HG03108 (cell line): Measurements from ENCODE around the gene C3orf18.

ENCODE experiments used
- ATAC-seq: cut with Tn5 transposase; IDR thresholded peaks from one replicate; pipeline ENCODE4 v1.9.1; 2021; ENCODE audit warnings: moderate library complexity; ENCODE audit not compliant: unreplicated experiment

Gene C3orf18

DNA sequence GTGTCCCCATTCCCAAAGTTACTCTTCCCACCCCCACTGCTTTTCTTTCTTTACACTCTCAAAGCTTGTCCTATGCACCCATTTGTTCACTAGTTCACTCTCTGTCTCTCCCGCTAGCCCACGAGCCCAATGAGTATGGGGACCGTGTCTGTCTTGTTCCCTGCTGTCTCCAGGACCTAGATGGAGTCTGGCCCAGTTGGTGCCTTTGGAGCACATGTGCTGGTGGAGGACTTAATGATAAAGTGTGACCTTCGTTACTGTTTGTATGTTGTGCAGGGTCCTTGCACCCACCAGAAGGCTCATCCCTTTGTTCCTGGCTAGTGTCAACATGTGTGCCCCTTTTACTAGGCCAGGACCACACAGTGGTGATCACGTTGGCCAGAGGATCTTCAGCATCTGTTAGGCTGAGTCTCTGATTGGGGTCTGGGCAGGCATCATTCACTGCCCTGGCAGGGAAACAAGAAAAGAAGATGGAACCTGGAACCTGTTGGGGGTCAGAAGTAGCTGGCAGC is 36.6 kb upstream of the C3orf18 start:
- no peak for ATAC-seq

DNA sequence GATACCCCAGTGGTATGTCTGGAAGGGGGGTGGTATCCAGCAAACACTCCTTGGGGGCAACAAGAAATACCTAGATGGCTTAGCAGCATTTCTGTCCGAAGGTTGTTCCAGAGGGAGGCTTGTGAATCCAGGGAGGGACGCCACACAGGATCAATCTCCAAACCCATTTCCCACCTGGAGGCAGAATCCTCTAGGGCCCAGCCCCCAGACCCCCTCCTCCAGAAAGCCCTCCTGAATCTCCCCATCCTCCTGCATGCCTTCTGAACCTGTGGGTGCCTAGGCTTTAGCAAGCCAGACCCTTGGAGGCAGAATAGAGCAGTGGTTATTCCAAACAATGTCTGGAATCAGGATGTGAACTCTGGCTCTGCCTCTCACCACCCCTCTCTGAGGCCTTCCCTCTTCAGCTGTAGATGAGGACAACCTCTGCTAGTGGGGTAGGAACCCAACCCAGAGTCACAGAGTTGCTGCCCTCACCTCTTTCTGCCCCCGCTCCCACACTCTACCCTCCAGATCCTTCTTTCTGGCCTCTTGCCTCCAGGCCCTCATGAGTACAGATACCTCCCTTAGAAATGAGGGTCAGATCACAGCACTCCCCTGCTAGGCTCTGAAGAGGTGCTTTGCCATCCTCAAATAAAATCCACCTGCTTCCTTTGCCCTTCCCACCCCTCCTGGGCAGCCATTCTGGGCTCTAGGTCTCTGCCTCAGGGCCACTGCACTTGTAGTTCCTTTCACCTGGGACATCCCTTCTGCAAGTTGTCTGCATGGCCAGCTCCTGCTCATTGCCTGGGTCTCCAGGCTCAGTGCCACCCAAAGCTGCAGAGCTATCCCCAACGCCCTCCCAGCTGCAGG is 35.9 kb upstream of the C3orf18 start:
- no peak for ATAC-seq

DNA sequence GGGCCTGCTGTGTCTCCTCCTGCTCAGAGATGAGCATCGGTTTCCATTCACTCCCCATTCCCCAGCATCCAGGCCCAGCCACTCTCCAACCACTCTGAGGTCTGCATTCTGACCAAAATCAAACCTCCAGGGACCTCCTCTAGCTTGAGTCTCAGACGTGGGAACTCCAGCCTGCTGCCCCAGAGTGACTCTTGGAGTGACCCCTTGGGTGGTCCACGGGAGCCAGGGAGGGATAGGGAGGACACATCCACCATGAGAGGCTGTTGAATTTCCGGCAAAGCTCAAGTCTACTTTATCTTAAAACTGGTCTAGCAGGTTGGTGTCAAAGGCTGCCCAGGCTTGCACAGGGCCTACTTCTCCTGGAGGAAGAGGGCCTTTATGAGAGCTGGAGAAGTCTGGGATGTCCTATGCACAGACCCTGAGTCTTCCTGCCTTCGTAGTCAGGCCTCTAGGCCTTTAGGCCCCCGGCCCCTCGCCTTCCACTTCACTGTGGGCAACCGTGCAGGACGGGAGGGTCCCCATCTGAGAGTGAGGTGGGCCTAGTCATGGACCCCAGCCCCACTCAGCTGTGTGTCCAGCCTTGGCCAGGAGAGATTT is 35.1 kb upstream of the C3orf18 start:
- ATAC-seq = no peak

DNA sequence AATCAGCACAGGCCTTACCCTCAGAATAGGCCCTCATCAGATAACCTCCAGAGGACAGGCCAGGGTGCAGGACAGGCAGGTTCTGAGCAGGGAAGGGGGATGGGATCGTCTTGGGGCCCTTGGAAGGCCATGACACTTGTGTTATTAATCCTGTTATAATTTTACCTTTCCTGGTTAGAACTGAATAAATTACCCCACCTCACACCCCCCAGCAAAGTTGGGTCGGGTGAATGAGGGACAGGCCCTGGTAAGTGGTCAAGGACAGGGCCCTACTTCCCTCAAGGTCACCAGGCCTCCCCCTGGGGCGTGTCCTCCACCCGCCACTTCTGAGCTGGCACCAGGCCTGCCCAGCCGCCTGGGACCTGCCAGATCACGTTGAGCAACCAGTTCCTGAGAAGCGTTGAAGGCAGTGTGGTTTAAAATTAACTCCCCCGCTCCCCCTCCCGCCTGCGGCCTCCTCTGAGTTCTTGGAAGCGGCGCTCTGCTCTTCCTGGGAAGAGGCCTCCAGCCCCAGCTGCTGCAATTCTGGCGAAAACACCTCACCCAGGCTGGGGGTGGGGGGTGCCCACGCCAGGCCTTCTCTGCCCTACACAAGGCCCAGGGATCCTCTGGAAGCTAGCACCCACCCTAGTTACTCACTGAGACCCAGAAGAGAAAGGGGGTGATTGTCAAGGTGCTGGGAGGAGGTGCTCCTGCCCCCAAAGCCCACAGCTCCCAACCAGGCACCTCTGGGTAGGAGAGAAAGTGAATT is 33.5 kb upstream of the C3orf18 start:
- peak; percentile 80 for ATAC-seq

DNA sequence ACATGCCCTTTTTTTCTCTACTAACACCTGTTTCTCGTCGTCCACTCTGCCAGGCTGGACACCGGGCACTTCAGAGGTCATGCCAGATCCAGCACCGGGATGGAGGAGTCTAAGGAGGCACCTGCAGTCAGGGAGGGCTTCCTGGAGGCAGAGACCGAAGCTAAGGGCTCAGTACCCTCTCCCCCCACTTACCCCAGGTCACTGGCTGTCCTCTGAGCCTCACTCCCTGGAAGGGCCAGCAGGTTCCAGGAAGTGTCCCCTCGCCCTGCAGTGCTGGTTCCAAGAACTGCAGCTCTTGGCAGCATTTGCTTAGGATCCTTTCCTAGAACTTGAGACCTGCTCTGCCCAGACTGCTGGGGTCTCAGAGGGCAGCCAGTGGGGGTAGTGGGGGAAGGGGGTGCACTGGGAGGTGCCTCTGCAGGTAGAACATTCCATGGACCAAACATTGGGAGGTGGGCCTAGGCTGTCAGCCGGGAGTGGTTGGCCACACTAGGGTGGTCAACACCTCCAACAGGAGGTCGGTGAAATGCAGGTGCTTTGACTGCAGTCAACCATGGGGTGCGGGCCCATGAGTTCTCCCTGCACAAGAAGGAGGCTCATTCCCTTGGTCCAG is 32.7 kb upstream of the C3orf18 start:
- no peak for ATAC-seq

DNA sequence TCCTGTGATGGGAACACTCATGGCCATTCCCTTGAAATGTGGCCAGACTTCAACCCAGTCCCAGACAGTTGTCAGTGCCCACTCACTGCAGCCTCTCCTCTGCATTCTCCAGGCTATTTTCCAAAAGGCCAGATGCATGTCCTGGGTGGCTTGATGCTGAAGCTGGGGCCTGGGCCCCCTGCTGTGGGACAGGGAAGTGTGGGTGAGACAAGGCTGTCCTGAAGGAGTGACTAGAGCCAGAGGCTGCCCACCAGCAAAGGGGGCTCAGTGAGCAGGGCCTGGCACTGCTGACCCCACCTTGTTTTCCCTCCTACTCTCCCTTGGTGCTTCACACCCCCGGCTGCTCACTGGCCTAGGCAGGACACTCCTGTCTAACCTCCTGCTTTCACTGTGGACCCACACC is 32.2 kb upstream of the C3orf18 start:
- ATAC-seq = no peak

DNA sequence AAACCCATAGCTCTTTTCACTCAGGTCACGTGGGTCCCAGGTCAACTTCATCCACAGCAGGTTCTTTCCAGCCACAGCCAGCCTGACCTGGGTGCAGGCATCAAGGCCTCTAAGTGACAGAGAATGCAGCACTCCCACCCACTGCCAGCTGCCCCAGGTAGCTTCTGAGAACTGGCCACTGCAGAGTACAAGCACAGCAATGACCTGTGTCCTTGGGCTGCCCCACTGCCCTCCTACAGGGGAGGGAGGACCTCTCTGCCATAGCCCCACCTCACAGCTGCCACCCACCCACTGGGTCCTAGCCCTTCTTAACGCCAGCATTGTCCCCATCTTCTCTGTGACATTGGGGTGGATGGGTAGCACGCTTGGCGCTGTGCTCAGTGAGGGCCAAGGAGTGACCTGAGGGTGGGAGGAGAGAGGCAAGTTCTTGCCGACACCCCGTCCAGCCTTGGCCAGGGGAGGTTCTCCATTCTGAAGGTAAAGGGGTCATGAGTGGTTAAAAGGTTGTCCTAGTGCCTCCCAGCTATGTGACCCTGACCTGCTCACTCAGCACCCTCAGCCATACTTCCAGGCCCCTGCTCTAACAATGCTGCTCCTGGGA is 31.7 kb upstream of the C3orf18 start:
- no peak for ATAC-seq

DNA sequence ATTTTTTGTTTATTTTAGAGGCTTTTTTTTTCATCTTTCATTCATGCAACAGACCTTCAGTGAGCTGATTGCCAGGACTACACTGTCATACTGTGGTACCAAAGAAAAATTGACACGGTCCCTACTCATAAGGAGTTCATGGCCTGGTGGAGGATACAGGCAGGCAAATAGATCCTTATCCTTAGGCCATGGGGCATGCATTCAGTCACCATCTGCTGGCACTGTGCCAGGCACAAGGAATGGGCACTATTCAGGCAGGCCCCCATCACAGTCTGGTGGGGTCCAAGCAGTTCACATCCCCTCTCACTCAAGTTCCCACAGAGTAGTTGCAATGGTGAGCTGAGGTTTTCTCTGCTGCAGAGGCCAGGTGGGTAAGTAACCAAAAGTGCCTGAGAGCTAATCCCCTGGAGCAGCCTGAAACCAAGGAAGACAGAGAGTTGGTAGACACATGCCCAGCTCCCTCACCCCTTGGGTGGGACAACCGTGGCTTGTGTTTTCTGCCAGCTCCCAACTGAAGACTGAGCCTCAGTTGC is 26.8 kb upstream of the C3orf18 start:
- ATAC-seq = no peak

DNA sequence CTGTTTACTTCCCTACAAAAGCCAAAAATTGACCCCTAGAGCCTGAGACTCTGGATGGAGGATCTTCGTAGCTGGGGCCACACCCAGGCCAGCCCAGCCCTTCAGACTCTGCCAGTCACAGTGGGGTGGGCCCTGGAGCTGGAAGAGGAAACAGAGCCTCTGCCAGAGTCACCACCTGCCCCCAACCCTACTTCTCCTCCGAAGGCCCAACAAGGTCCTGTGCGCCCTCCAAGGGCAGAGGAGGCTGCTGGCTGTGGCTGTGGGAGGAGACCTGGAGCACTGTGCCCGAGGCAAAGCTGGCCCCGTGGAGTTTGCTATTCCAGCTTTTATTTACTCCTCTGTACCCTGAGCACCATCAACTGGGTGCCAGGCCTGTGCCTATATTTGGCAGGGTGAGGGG is 25.0 kb upstream of the C3orf18 start:
- ATAC-seq = no peak

DNA sequence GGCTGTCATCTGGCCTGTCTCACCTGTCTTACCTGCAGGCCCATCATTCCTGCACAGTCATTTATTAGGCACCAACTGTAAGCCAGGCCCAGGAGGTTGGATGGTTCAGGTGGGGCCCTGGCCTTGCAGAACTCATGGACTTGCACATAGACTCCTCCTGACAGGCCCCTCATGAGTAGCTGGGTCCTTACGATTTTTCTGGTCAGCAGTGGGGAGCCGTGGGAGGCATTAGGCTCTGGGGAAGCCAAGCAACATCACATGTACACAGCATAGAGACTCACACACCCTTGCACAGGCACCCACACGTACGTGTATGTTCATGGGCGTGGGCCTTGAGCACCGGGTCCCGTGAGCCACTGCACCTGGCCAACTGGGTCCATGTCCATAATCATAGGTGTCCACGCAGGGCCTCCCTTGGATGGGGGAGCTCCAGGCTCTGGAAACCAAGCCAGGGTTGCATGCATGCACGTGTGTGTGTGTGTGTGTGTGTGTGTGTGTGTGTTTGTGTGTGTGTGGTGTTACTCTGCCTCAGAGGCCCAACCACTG is 23.7 kb upstream of the C3orf18 start:
- ATAC-seq = no peak

DNA sequence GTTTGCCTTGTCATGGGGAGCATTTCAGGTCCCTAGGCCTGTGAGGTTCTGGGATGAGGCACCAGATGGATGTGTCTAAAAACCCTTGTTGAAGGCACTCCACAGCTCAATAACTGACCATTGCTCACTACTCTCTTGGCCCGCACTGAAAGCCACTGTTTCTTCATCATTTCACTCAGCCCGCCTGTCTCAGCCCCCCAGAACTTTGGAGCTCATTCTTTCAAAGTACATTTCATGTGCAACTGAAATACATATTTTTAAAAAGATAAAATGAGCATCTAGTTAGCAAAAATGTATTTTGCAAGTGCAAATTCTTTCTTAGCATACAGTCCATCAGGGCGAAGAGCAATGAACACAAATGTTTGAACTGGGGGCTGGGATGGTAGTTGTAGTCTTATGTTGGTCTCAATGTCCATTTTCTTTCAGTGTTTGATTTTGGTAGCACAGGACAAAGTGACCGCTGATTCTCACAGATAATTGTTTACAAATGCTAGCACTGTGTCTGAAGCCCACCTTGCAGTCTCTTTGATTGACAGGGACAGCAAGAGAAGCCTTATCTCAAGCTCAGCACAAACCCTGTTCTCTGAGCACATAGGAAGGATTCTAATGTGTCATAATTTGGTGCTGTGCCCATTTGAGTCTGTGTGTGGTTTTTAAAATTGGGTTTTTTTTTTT is 21.3 kb upstream of the C3orf18 start:
- ATAC-seq = no peak

DNA sequence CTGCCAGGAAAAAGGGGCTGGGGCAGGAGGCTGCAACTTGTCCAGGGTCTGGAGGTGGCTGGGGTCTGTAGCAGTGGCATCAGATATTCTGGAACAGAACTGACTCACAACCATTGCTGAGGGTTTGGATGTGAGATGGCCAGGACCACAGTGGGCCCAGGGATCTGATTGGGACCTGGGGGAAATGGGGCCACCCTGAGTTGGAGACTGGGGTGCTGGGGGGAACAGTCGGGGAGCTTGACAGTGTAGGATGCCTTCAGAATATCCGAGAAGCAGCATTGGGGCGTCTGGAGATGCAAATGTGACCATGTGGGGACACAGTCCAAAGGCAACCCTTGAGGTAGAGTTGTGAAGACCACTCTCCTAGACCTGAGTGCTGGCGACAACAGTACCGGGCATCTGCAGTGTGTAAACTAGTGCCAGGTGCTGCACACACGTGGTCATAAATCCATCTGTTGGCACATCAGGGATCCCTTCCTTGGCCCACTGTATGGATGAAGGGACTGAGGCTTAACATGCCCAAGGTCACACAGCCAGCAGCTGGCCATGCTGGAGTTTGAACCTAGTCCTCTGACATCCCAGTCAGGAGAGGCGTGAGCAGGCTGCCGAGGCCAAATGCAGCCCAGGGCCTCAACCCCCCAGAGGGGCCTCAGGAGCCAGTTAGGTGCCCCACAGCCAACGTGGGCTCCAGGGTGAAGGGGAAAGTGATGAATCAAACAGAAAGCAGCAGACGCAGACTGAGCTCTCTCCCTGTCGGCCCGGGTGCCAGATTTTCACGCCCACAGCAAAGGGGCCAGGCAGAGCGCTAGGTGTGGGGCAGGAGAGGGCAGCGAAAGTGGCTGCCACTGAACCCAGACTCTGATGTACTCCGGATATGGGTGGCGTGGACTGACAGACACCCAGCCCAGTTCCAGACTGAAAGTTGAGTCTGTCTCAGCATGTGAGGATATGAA is 20.5 kb upstream of the C3orf18 start:
- ATAC-seq = no peak

DNA sequence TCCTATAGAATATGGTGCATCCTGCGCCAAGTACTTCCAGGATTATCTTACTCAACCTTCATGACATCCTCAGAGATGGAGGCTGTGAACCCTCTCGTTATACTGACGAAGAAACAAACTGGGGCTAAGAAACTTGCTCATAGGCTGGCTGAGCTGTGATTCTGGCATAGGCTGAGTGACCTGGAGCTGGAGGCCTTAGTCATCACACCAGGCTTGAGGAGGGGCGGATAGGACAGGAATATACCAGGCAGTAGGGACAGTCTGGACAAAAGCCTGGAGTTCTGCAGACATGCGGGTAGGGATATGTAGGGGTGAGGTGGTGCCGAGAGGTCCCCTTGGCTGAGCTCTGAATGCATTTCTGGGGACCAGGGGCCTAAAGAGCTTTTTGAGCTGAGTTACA is 19.8 kb upstream of the C3orf18 start:
- no peak for ATAC-seq

DNA sequence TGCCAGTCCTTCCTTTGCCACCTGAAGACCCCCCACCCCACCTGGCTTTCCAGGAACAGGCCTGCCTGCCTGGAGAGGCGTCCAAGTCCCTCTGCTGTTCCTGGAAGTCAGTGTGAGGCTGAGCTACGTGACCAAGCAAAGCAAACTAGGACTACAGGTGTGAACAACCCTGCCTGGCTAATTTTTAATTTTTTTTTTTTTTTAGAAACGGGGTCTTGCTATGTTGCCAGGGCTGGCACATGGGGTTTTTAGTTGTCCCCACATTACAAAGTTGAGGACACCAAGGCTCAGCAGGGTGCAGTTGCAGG is 19.2 kb upstream of the C3orf18 start:
- no peak for ATAC-seq

DNA sequence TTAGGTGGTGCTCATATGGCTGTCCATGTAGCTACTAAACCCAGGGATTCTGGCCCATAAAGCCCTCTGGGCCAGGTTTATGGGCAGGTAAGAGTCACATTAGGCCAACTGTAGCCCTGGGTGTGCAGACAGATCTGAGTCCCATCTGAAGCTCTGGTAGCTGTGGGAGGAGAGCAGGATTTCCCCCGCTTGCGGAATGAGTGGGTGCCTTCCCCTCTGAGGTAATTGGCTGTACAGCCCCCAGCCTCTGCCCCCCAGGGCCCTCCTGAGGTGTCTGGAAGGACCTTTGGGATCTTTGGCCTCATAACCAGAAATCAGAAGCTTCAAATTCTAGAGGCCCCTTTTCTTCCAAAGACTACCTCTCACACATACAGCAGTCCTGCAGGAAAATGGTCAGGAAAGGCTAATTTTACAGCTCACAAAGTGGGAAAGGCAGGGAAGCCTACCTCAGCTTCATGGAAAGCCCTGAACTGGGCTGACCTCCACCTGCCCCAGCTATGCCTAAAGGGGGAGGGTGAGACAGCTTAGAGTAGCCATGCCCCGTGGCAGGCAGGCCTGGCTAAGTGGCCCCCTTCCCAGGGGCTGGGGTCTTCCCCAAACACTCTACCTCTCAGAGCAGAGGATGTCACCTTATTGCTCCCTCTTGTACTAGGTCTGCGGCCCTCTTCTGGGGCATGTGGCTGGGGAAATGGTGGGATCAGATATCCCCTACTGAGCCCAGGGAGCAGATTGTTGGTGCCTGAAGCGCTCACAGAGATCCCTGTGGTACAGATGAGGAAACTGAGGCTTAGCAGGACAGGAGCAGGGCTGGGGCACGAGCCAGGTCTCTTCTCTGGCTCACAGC is 18.6 kb upstream of the C3orf18 start:
- no peak for ATAC-seq

DNA sequence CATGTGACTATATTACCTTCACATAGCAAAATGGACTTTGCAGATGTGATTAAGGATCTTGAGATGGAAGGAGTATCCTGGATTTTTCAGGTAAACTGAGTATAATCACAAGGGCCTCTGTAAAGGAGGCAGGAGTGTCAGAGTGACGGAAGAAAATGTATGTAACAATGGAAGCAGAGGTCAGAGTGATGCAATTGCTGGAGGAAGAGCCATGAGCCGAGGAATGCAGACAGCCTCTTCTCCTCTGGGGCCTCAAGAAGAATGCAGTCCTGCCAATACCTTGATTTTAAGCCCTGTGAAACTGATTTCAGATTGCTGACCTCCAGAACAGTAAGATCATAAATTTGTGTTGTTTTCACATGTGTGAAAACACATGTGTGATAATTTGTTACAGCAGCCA is 16.8 kb upstream of the C3orf18 start:
- no peak for ATAC-seq

DNA sequence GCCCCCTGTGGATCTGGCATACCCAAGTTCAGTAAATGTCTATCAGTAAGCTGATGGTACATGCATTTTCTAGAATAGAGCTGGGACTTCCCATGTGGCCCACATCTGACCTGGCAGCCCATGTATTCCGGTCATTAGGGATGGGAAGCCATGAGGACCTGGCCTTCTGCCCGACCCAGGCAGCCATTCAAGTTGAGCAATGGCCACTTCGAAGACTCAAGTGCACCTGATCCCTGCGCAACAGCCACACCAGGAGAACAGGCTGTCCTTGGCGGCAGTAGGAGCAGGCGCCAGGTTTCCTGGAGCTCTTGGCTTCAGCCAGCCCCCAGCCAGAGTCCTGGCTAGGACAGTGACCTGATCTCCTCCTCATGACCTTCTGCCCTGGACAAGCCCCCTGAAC is 16.4 kb upstream of the C3orf18 start:
- no peak for ATAC-seq

DNA sequence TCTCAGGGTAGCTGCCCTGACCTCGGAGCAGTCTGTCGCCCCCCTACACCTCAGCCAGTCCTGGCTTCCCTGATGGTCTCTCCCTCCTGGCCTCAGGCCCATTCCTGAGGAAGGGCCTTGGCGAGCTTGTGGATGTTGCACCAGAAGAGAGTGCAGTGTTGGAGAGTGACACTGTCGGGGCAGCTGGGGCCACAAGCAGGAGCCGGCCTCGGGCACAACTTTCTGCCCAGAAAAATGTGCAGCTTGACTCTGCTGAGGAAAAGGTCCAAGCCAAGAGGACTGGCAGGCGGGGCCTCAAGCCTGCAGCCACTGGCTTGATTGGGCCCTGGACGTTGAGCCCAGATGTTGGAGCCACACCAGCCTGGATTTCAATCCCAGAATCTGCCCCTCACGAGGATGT is 14.5 kb upstream of the C3orf18 start:
- no peak for ATAC-seq
